B cell (primary cell): ENCODE data around the gene IFITM1. TPM values are rescaled to one million over a fixed set of nuclear protein-coding genes. Genes with fewer than 3 reads are reported as not detected.

Experiments used
- ATAC-seq: fragments of 200-7000 bp; cut with Tn5 transposase; one replicate; pipeline ENCODE4 v1.10.0; 2021; ENCODE audit warnings: low read depth, mild to moderate bottlenecking, moderate number of reproducible peaks, moderate library complexity
- CTCF ChIA-PET: fragments of 350-600 bp; sonication (Branson Sonifier 250); formaldehyde crosslinking; loops from one replicate; lab custom pipeline; 2021; ENCODE audit warnings: antibody characterized with exemption, inconsistent platforms; lab: Charles Lee
- POLR2A ChIA-PET: fragments of 350-600 bp; sonication (Branson Sonifier 250); formaldehyde crosslinking; loops from one replicate; lab custom pipeline; 2021; ENCODE audit warnings: antibody characterized with exemption; lab: Charles Lee
- DNase-seq: peaks from one replicate; pipeline ENCODE4 v3.0.0; 2013
- H2AFZ ChIP-seq: 2 replicates; pipeline ENCODE4 v1.6.1; 2012; ENCODE audit warnings: mild to moderate bottlenecking, low read depth, low read length; ENCODE audit not compliant: insufficient read depth, poor library complexity, severe bottlenecking
- H3K27ac ChIP-seq, 2 donors: 1 replicate in 1 of 2; 2 replicates in 1 of 2; pipeline ENCODE4 v1.5.1; 2012 to 2013; ENCODE audit warnings: low read length in 2 of 2, mild to moderate bottlenecking in 2 of 2, moderate library complexity in 1 of 2
- H3K27me3 ChIP-seq, 4 experiments: fragments of 200-600 bp in 1 of 4; sonication (generic) in 1 of 4; replicated peaks in 1 of 4; 1 replicate in 2 of 4; 2 replicates in 2 of 4; pipeline versions ENCODE4 v1.6.1 to v1.7.0; 2013 to 2016; ENCODE audit warnings: low read length in 3 of 4, mild to moderate bottlenecking in 2 of 4, mixed read lengths in 1 of 4, moderate library complexity in 1 of 4; ENCODE audit not compliant: insufficient read depth in 4 of 4, control insufficient read depth in 3 of 4; ENCODE audit errors: control extremely low read depth in 1 of 4
- H3K36me3 ChIP-seq, 2 experiments: replicated peaks in 1 of 2; 1 replicate in 1 of 2; 2 replicates in 1 of 2; pipeline versions ENCODE4 v1.6.1 to v1.7.1; 2013; ENCODE audit warnings: low read length in 1 of 2; ENCODE audit not compliant: insufficient read depth in 2 of 2, control insufficient read depth in 1 of 2; ENCODE audit errors: control extremely low read depth in 1 of 2, extremely low read depth in 1 of 2
- H3K4me1 ChIP-seq, 2 donors: fragments of 200-600 bp in 1 of 2; sonication (generic) in 1 of 2; 1 replicate in 1 of 2; 2 replicates in 1 of 2; pipeline versions ENCODE4 v1.5.1 to v1.6.1; 2013 to 2017; ENCODE audit warnings: low read length in 2 of 2; ENCODE audit not compliant: control insufficient read depth in 2 of 2, insufficient read depth in 2 of 2
- H3K4me2 ChIP-seq: replicated peaks from 2 replicates; pipeline ENCODE3; 2012; ENCODE audit warnings: mild to moderate bottlenecking, low read depth, low read length; ENCODE audit not compliant: poor library complexity, severe bottlenecking
- H3K4me3 ChIP-seq, 5 experiments: fragments of 200-600 bp in 1 of 5; sonication (generic) in 1 of 5; 1 replicate in 3 of 5; 2 replicates in 2 of 5; pipeline versions ENCODE4 v1.5.1 to v1.7.0; 2011 to 2016; ENCODE audit warnings: low read length in 4 of 5, mild to moderate bottlenecking in 4 of 5, low read depth in 2 of 5, control low read depth in 1 of 5, moderate library complexity in 1 of 5; ENCODE audit not compliant: insufficient read depth in 1 of 5; ENCODE audit errors: control extremely low read depth in 1 of 5, extremely low read depth in 1 of 5
- H3K79me2 ChIP-seq: fragments of 200-600 bp; sonication (generic); one replicate; pipeline ENCODE4 v1.6.0; 2016; ENCODE audit warnings: low read length; ENCODE audit not compliant: control insufficient read depth, insufficient read depth
- H3K9ac ChIP-seq: fragments of 200-600 bp; sonication (generic); 2 replicates; pipeline ENCODE4 v1.6.1; 2017; ENCODE audit warnings: mild to moderate bottlenecking, low read length, moderate library complexity
- H3K9me3 ChIP-seq, 3 donors: one replicate each; pipeline versions ENCODE4 v1.6.1 to v1.7.1; 2013; ENCODE audit warnings: low read length in 2 of 3; ENCODE audit not compliant: control insufficient read depth in 2 of 3, insufficient read depth in 1 of 3; ENCODE audit errors: control extremely low read depth in 1 of 3
- H4K20me1 ChIP-seq: 2 replicates; pipeline ENCODE4 v1.6.0; 2012; ENCODE audit warnings: mild to moderate bottlenecking, low read length; ENCODE audit not compliant: insufficient read depth, control insufficient read depth, poor library complexity, severe bottlenecking
- H3K27ac Mint-ChIP-seq: one replicate; pipeline ENCODE4 v1.8.0; 2021; ENCODE audit warnings: mixed read lengths
- H3K27me3 Mint-ChIP-seq: one replicate; pipeline ENCODE4 v1.8.0; 2021; ENCODE audit warnings: mixed read lengths
- H3K4me1 Mint-ChIP-seq: one replicate; pipeline ENCODE4 v1.8.0; 2021; ENCODE audit warnings: mixed read lengths
- H3K4me3 Mint-ChIP-seq: one replicate; pipeline ENCODE4 v1.8.0; 2021; ENCODE audit warnings: mixed read lengths
- H3K9me3 Mint-ChIP-seq: one replicate; pipeline ENCODE4 v1.8.0; 2022; ENCODE audit warnings: mixed read lengths; ENCODE audit not compliant: insufficient read depth
- CTCF ChIP-seq: fragments of 200-600 bp; IDR thresholded peaks from one replicate; pipeline ENCODE4 v1.8.0; 2022; ENCODE audit warnings: antibody characterized with exemption, mild to moderate bottlenecking
- EZH2 ChIP-seq: IDR thresholded peaks from 2 replicates; pipeline ENCODE4 v1.6.1; 2012; ENCODE audit warnings: borderline replicate concordance, low read depth, mild to moderate bottlenecking, moderate library complexity, low read length; ENCODE audit not compliant: insufficient read depth, poor library complexity, severe bottlenecking
- WGBS: methylation state at CpG from one replicate; pipeline ENCODE4 v1.1.5; 2013; ENCODE audit warnings: missing lambda C conversion rate; ENCODE audit not compliant: insufficient coverage; 5-methylcytosine and 5-hydroxymethylcytosine counted together
- intact Hi-C: fragments of 100-400 bp; cut with micrococcal nuclease; formaldehyde crosslinking; loops from one replicate; pipeline ENCODE4 v1.10.0; 2022
- polyA plus RNA-seq: library from polyadenylated mRNA; depleted of rRNA; stranded (reverse); fragments of >200 nt; gene quantifications from 2 replicates; pipeline ENCODE4 v1.2.3, GENCODE V29; 2012
- total RNA-seq, 2 donors: library from RNA; stranded (reverse); fragments of 120-200 nt in 1 of 2; gene quantifications; 1 replicate in 1 of 2; 2 replicates in 1 of 2; pipeline versions ENCODE4 v1.2.3 to v1.2.4, GENCODE V29; 2013 to 2022

The IFITM1 gene
- total and polyA plus RNA-seq, 2 donors (not counting 1 experiment from before 2014, with no cell fraction given) = 19.5 to 83.7 TPM

DNA sequence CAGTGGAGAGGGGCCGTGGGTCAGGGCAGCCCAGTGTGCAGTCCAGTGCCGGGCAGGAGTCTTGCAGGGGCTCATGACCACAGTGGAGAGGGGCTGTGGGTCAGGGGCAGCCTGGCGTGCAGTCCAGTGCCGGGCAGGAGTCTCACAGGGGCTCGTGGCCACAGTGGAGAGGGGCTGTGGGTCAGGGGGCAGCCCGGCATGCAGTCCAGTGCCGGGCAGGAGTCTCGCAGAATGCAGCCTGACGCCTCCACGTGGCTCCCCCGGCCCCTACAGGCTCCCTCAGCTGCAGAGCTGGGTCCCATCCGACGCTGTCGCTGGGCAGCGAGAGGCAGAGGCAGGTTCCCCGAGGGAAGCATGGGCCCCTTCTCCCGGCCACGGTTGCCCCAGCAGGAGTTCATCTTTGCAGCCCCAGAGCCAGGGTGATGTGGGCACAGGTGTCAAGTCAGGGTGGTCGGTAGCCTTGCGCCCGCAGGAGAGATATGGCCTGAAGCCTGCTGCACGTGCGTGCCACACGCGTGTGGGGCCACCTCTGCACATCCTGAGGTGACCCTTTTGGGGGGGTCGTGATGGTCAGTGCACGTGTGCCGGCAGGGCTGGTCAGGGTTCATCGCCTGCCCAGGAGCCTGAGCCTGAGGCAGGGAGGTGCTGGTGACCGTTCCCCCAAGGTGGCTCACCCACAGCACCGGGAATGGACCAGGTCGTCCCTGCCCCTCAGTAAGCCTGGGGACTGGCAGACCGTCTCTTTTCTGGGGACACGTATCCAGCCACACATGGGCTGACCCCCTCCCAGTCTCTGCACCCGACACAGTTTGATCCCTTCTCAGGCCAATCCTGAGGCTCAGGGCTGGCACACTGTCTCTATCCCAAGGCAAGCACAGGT is 17.4 kb upstream of the IFITM1 start:
- ChIA-PET POLR2A (no interaction called here), CTCF (no interaction called here)
- no peak overlapping the region for H3K4me3 Mint-ChIP-seq
- Histone ChIP-seq H3K27ac (no peak overlapping the region), H3K4me2 (no peak overlapping the region), H4K20me1 (no peaks in the 10 kb centered on the region), H3K79me2 (no peaks in the 10 kb centered on the region), H3K27me3 (peaks cover 0 to 15% (median 1%) of the 10 kb centered on the region in 4 experiments), H3K9ac (no peak overlapping the region), H3K36me3 (no peaks in the 10 kb centered on the region), H3K4me3 (no peak overlapping the region), H3K9me3 (no peaks in the 10 kb centered on the region), H3K4me1 (no peaks in the 10 kb centered on the region), H2AFZ (no peak overlapping the region)
- WGBS = 85% methylated on average over 33 of the region's 35 CpGs
- H3K27me3 Mint-ChIP-seq = peaks cover 7% of the 10 kb centered on the region
- TF ChIP-seq CTCF (no peak), EZH2 (no peak)
- intact Hi-C loops = no loop called here
- H3K4me1 Mint-ChIP-seq = peaks cover 6% of the 10 kb centered on the region
- ATAC-seq (no peak), DNase-seq (no peak)
- no peaks in the 10 kb centered on the region for H3K9me3 Mint-ChIP-seq
- no peak overlapping the region for H3K27ac Mint-ChIP-seq

- Mint-ChIP-seq H3K4me3 (no peak overlapping the region), H3K27me3 (peaks cover 7% of the 10 kb centered on the region), H3K27ac (no peak overlapping the region), H3K9me3 (no peaks in the 10 kb centered on the region), H3K4me1 (peaks cover 6% of the 10 kb centered on the region)
- Histone ChIP-seq H3K4me2 (no peak overlapping the region), H3K4me1 (no peaks in the 10 kb centered on the region), H3K27ac (no peak overlapping the region), H3K9ac (no peak overlapping the region), H3K9me3 (no peaks in the 10 kb centered on the region), H4K20me1 (no peaks in the 10 kb centered on the region), H3K27me3 (peaks cover 0 to 15% (median 1%) of the 10 kb centered on the region in 4 experiments), H3K36me3 (no peaks in the 10 kb centered on the region), H2AFZ (no peak overlapping the region), H3K79me2 (no peaks in the 10 kb centered on the region), H3K4me3 (no peak overlapping the region)
- POLR2A ChIA-PET = interaction anchor here (1.2 kb wide), 1 partner anchor 9 kb away, joined by 3 read pairs; the partner anchor contains the start of gene PGGHG
- no peak for TF ChIP-seq CTCF
- ATAC-seq (no peak), DNase-seq (no peak)
- CTCF ChIA-PET = no interaction called here
- intact Hi-C loops = no loop called here
- 80% methylated on average over 9 of the region's 13 CpGs for WGBS
These were observed 16.7 kb upstream of the IFITM1 start for GRCh38 chr11:297051-297585.
